Lower leg skin (tissue), 4 donors: ENCODE data around the gene TRIAP1. TPM values are rescaled to one million over a fixed set of nuclear protein-coding genes. Genes with fewer than 3 reads are reported as not detected.
"Not testable (repeated sequence)": the region's sequence is repeated elsewhere in the genome, so short reads cannot be mapped to it uniquely, and the experiment has no call there.

Source experiments
- DNase-seq, 2 donors: peaks; one replicate each; pipeline ENCODE4 v3.0.0-alpha.2; 2019; ENCODE audit warnings: low spot score in 2 of 2
- H3K4me3 ChIP-seq: fragments of 200-600 bp; sonication (generic); 2 replicates; pipeline ENCODE4 v1.5.1; 2017; ENCODE audit warnings: mild to moderate bottlenecking, low read depth; ENCODE audit not compliant: poor library complexity, severe bottlenecking
- POLR2A ChIP-seq, 2 donors: fragments of 450-650 bp; IDR thresholded peaks; one replicate each; pipeline ENCODE4 v1.6.1; 2016 to 2017; ENCODE audit warnings: antibody characterized with exemption in 2 of 2, mild to moderate bottlenecking in 1 of 2, moderate library complexity in 1 of 2
- WGBS, 2 donors: methylation state at CpG; one replicate each; pipeline ENCODE4 v1.1.5; 2018; 5-methylcytosine and 5-hydroxymethylcytosine counted together
- intact Hi-C: fragments of 100-400 bp; cut with DNase I; formaldehyde crosslinking; loops from one replicate; pipeline ENCODE4 v1.15.0; 2023; ENCODE audit warnings: low total_unique reads
- total RNA-seq, 4 donors: library from RNA; depleted of rRNA; stranded (reverse); fragments of >200 nt; gene quantifications; one replicate each; pipeline ENCODE4 v1.1.0, GENCODE V29; 2016
- TF ChIP-seq, protein P1 (sequence below), 3 donors: fragments of 450-650 bp; IDR thresholded peaks; one replicate each; pipeline ENCODE4 v1.5.1; 2016; ENCODE audit warnings: antibody characterized with exemption in 3 of 3, mild to moderate bottlenecking in 3 of 3, moderate library complexity in 2 of 3

Gene TRIAP1
- total RNA-seq, 4 donors from 2014 or later, result 9.6 to 20.2 (median 16.1) TPM

- 83% methylated on average over 6 of the region's 6 CpGs for WGBS, 2 donors
- DNase-seq, result no peak
- no peak for TF ChIP-seq POLR2A (IDR thresholded peaks at IDR 0.05)
- TF ChIP-seq, protein P1, sequence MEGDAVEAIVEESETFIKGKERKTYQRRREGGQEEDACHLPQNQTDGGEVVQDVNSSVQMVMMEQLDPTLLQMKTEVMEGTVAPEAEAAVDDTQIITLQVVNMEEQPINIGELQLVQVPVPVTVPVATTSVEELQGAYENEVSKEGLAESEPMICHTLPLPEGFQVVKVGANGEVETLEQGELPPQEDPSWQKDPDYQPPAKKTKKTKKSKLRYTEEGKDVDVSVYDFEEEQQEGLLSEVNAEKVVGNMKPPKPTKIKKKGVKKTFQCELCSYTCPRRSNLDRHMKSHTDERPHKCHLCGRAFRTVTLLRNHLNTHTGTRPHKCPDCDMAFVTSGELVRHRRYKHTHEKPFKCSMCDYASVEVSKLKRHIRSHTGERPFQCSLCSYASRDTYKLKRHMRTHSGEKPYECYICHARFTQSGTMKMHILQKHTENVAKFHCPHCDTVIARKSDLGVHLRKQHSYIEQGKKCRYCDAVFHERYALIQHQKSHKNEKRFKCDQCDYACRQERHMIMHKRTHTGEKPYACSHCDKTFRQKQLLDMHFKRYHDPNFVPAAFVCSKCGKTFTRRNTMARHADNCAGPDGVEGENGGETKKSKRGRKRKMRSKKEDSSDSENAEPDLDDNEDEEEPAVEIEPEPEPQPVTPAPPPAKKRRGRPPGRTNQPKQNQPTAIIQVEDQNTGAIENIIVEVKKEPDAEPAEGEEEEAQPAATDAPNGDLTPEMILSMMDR (IDR thresholded peaks at IDR 0.05), result no peak
- intact Hi-C loops, result no loop called here
- H3K4me3 ChIP-seq, result no peak overlapping the region
These were observed 10.9 kb upstream of the TRIAP1 start for GRCh38 chr12:120457133-120457532.

GRCh38 chr12:120455302-120455701 is 9.1 kb upstream of the TRIAP1 start:
- TF ChIP-seq, protein P1 (IDR thresholded peaks at IDR 0.05), result no peak
- no peak for TF ChIP-seq POLR2A (IDR thresholded peaks at IDR 0.05)
- WGBS, 2 donors, result 89 to 94% methylated on average over 7 of the region's 7 CpGs
- no peak for DNase-seq
- intact Hi-C loops, result no loop called here
- H3K4me3 ChIP-seq, result no peak overlapping the region

DNA sequence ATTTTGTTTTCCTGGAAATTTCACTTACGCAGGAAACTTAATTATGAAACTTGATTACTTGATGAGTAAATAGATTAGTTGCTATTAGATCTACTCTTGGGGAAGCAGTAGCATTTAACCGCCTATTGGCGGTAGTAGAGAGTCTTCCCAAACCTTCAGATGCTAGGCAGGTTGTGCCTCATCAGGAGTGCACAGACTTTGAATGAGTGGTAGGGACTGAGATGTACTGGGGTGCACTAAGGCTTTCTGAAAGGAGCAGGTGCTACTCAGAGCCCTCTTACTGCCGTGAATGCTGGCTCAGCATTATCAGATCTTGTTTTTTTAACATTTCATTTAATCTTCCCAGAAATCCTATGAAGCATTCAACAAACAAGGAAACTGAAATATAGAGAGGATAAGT is 7.8 kb upstream of the TRIAP1 start:
- DNase-seq, result no peak
- 63 to 67% methylated on average over 4 of the region's 4 CpGs for WGBS, 2 donors
- no peak overlapping the region for H3K4me3 ChIP-seq
- intact Hi-C loops, result no loop called here
- no peak for TF ChIP-seq POLR2A (IDR thresholded peaks at IDR 0.05)
- TF ChIP-seq, protein P1 (IDR thresholded peaks at IDR 0.05), result no peak

GRCh38 chr12:120453060-120453750 is 7.0 kb upstream of the TRIAP1 start:
- no peak for DNase-seq
- intact Hi-C loops, result no loop called here
- H3K4me3 ChIP-seq, result no peak overlapping the region
- TF ChIP-seq POLR2A (IDR thresholded peaks at IDR 0.05), result no peak
- TF ChIP-seq, protein P1 (IDR thresholded peaks at IDR 0.05), result no peak
- 93 to 96% methylated on average over 3 of the region's 3 CpGs for WGBS, 2 donors

DNA sequence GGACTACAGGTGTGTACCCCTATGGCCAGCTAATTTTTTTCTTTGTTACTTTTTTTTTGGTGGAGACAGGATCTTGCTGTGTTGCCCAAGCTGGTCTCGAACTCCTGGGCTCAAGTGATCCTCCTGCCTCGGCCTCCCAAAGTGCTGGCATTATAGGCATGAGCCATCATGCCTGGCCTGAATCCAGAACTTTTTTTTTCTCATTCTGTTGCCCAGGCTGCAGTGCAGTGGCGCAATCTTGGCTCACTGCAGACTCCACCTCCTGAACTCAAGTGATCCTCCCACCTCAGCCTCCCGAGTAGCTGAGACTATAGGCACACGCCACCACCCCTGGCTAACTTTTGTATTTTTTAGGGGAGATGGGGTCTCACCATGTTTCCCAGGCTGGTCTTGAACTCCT is 6.3 kb upstream of the TRIAP1 start:
- H3K4me3 ChIP-seq, DNase-seq, intact Hi-C loops: not testable (repeated sequence)
- WGBS, 2 donors, result 88% methylated on average over 5 of the region's 5 CpGs

- 94% methylated on average over 4 of the region's 4 CpGs for WGBS, 2 donors
- TF ChIP-seq, protein P1 (IDR thresholded peaks at IDR 0.05), result no peak
- TF ChIP-seq POLR2A (IDR thresholded peaks at IDR 0.05), result no peak
- intact Hi-C loops, result loop anchor here (5.0 kb wide), 1 partner anchor 89 kb away; no protein-coding TSS in a partner anchor
- H3K4me3 ChIP-seq, result no peak overlapping the region
- no peak for DNase-seq
These were observed 1.8 kb upstream of the TRIAP1 start for GRCh38 chr12:120447992-120448391.

DNA sequence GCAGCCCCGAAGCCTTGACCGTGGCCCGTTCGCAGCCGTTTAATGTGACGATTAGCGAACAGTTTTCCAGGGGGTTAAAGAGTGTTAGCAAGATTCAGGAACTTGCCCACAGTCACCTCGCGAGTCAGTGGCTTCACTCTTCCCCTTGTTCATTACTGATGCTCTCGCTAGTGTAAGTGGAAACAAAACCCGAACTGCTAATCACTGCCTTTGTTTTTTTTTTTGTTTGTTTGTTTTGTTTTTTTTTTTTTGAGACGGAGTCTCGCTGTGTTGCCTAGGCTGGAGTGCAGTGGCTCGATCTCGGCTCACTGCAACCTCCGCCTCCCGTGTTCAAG is 627 bp upstream of the TRIAP1 start:
- WGBS, 2 donors, result 7 to 9% methylated on average over 17 of the region's 17 CpGs
- intact Hi-C loops, result loop anchor here (5.0 kb wide), 1 partner anchor 90 kb away; no protein-coding TSS in a partner anchor
- not testable (repeated sequence) for DNase-seq
- peak overlapping the region; percentile 98 for H3K4me3 ChIP-seq
